ENCODE data around the gene DCAF16. TPM values are rescaled to one million over a fixed set of nuclear protein-coding genes. Genes with fewer than 3 reads are reported as not detected.

The DCAF16 gene
- total RNA-seq, 4 donors from 2014 or later: 9.0 to 23.3 (median 16.7) TPM

DNA sequence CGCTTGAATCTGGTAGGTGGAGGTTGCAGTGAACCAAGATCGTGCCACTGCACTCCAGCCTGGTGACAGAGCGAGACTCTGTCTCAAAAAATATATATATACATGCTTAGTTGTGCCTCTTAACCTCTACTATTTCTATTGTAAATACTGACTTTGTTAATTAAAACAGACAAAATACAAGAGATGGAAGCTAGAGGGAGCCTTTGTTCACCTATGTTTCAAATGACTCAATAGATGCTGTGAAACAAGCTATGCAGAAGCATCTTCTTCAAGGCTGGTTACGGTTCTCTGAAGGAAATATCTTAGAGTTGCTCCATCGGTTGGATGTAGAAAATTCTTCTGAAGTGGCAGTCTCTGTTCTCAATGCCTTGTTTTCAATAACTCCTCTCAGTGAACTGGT is 6.5 kb upstream of the DCAF16 start:
- Histone ChIP-seq H3K27ac (no peak overlapping the region), H3K4me3 (no peak overlapping the region), H3K27me3 (no peaks in the 10 kb centered on the region), H3K36me3 (no peaks in the 10 kb centered on the region), H3K9me3 (no peaks in the 10 kb centered on the region), H3K4me1 (peaks cover 0 to under 1% (median 0%) of the 10 kb centered on the region in 4 donors)
- intact Hi-C loops (cut with DNase I; ENCODE audit: low total_unique reads) (loop anchor here (10.0 kb wide), 1 partner anchor 778 kb away; no protein-coding TSS in a partner anchor), in situ Hi-C loops (cut with MboI; ENCODE audit: low pct_ligation_motif_present in 1 of 4, low pct_unique_long_range_greater_than_20kb in 1 of 4, low sequenced_read_pairs in 3 of 4) (loop anchor here in 3 of 4 donors (25.0 kb wide), 3 partner anchors 230 to 770 kb away; partner anchors contain the start of gene LAP3 (in 1 of the 3))
- no peak for DNase-seq
- 51 to 53% methylated on average over 5 of the region's 5 CpGs for WGBS, 2 donors (ENCODE audit: low coverage in 1 of 2)
- TF ChIP-seq CTCF (IDR thresholded peaks at IDR 0.05): peak; percentile 47 to 56 (median 51)
- no peak for TF ChIP-seq POLR2A (IDR thresholded peaks at IDR 0.05)

GRCh38 chr4:17816142-17816541 is 5.6 kb upstream of the DCAF16 start:
- no peaks in the 10 kb centered on the region for H3K9me3 ChIP-seq
- 83 to 97% methylated on average over 2 to 12 of the region's 12 CpGs for WGBS, 2 donors (ENCODE audit: low coverage in 1 of 2)
- intact Hi-C loops (cut with DNase I; ENCODE audit: low total_unique reads): loop anchor here (10.0 kb wide), 1 partner anchor 779 kb away; no protein-coding TSS in a partner anchor
- H3K36me3 ChIP-seq: no peaks in the 10 kb centered on the region
- no peaks in the 10 kb centered on the region for H3K27me3 ChIP-seq
- H3K4me3 ChIP-seq: no peak overlapping the region
- H3K27ac ChIP-seq: no peak overlapping the region
- DNase-seq: no peak
- in situ Hi-C loops (cut with MboI; ENCODE audit: low pct_ligation_motif_present in 1 of 4, low pct_unique_long_range_greater_than_20kb in 1 of 4, low sequenced_read_pairs in 3 of 4): loop anchor here in 3 of 4 donors (25.0 kb wide), 3 partner anchors 229 to 771 kb away; partner anchors contain the start of gene LAP3 (in 1 of the 3)
- TF ChIP-seq CTCF (IDR thresholded peaks at IDR 0.05) (no peak), POLR2A (IDR thresholded peaks at IDR 0.05) (no peak), EP300 (IDR thresholded peaks at IDR 0.05; ENCODE audit: low read depth) (no peak), POLR2AphosphoS5 (IDR thresholded peaks at IDR 0.05) (no peak)
- H3K4me1 ChIP-seq: peaks cover 3 to 9% (median 4%) of the 10 kb centered on the region in 4 donors

DNA sequence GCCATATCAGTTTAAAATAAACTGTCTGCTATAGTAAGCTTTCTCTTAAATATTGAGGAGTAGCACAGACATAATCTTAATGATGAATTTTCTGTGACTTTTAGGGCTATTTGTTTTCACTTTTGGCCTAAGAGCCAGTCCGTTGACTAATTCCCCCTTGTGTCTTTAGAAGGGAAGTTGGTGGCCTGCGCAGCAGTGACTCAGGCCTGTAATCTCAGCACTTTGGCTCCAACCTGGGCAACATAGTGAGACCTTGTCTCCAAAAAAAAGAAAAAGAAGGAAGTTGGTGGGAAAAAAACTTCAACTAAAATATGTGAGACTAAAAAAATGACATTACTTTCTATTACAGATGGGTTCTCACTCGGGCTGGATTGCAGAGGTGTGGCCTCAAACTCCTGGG is 3.6 kb upstream of the DCAF16 start:
- Histone ChIP-seq H3K27ac (no peak overlapping the region), H3K9me3 (no peaks in the 10 kb centered on the region), H3K4me3 (no peak overlapping the region), H3K36me3 (no peaks in the 10 kb centered on the region), H3K4me1 (peaks cover 6 to 17% (median 12%) of the 10 kb centered on the region in 4 donors), H3K27me3 (no peaks in the 10 kb centered on the region)
- DNase-seq: no peak
- TF ChIP-seq POLR2AphosphoS5 (IDR thresholded peaks at IDR 0.05) (no peak), CTCF (IDR thresholded peaks at IDR 0.05) (no peak), POLR2A (IDR thresholded peaks at IDR 0.05) (no peak), EP300 (IDR thresholded peaks at IDR 0.05; ENCODE audit: low read depth) (no peak)
- in situ Hi-C loops (cut with MboI; ENCODE audit: low pct_ligation_motif_present in 1 of 4, low pct_unique_long_range_greater_than_20kb in 1 of 4, low sequenced_read_pairs in 3 of 4): loop anchor here in 3 of 4 donors (25.0 kb wide), 3 partner anchors 227 to 773 kb away; partner anchors contain the start of gene LAP3 (in 1 of the 3)
- 71 to 85% methylated on average over 3 of the region's 3 CpGs for WGBS, 2 donors (ENCODE audit: low coverage in 1 of 2)
- intact Hi-C loops (cut with DNase I; ENCODE audit: low total_unique reads): loop anchor here (10.0 kb wide), 1 partner anchor 781 kb away; no protein-coding TSS in a partner anchor

GRCh38 chr4:17812801-17813200 is 2.2 kb upstream of the DCAF16 start:
- H3K27me3 ChIP-seq: no peaks in the 10 kb centered on the region
- in situ Hi-C loops (cut with MboI; ENCODE audit: low pct_ligation_motif_present in 1 of 4, low pct_unique_long_range_greater_than_20kb in 1 of 4, low sequenced_read_pairs in 3 of 4): loop anchor here in 3 of 4 donors (25.0 kb wide), 3 partner anchors 226 to 774 kb away; partner anchors contain the start of gene LAP3 (in 1 of the 3)
- TF ChIP-seq CTCF (IDR thresholded peaks at IDR 0.05): no peak
- no peak for TF ChIP-seq POLR2AphosphoS5 (IDR thresholded peaks at IDR 0.05)
- TF ChIP-seq POLR2A (IDR thresholded peaks at IDR 0.05): no peak
- no peak for TF ChIP-seq EP300 (IDR thresholded peaks at IDR 0.05; ENCODE audit: low read depth)
- 65 to 75% methylated on average over 3 of the region's 3 CpGs for WGBS, 2 donors (ENCODE audit: low coverage in 1 of 2)
- intact Hi-C loops (cut with DNase I; ENCODE audit: low total_unique reads): loop anchor here (10.0 kb wide), 1 partner anchor 782 kb away; no protein-coding TSS in a partner anchor
- H3K27ac ChIP-seq: no peak overlapping the region
- DNase-seq: no peak
- no peak overlapping the region for H3K4me3 ChIP-seq
- H3K9me3 ChIP-seq: no peaks in the 10 kb centered on the region
- H3K4me1 ChIP-seq: peaks cover 12 to 30% (median 24%) of the 10 kb centered on the region in 4 donors
- H3K36me3 ChIP-seq: no peaks in the 10 kb centered on the region

Data from transverse colon (tissue), 4 donors.